ENCODE data around the gene LOXL1.

- no peak for TF ChIP-seq POLR2A (IDR thresholded peaks at IDR 0.05)
- no peak for TF ChIP-seq CTCF (IDR thresholded peaks at IDR 0.05)
Observed at GRCh38 chr15:73937296-73937695, 11.0 kb downstream of the LOXL1 start.

Measured in breast epithelium (tissue), 3 donors.